ENCODE results near the gene MYO5C.

DNA sequence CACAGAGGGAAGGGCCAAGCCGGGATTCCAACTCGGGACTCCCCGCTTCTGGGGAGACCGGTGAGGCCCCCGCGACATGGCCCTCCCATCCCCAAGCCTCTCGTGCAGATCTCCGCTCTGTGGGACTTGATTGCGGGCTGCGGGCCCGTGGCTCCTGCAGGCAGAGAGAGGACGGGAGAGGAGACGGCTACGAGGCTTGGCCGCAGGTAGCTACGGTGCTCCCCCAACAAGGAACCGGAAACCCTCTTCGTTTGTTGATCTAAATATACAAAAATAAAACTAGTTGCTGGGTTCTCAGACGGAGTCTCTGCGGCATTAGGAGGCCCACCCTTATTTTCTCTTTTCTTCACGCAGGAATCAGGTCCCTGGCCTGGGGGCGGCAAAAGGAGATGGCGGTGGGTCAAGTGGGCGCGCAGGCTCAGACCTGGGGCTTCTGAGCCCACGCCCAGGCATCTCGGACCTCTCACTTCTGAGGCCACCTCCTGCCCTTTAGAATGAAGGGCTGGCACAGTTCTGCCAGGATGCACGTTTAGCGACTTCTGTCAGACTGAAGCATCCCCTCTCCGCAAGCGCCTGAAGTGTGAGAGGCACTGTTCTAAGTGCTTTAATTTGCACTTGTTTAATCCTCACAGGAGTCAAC lies 115.3 kb downstream of the MYO5C start:
- TF ChIP-seq POLR2A (IDR thresholded peaks at IDR 0.05) (no peak), CTCF (IDR thresholded peaks at IDR 0.05) (no peak)

Data from testis (tissue), 2 donors.